HL-60/S4 treated with phorbol 12-myristate 13-acetate at 8.2 ng/mL for 4 days and 3 days (cell line): ENCODE data around the gene NSL1.
"Not testable (repeated sequence)": the region's sequence is repeated elsewhere in the genome, so short reads cannot be mapped to it uniquely, and the experiment has no call there.

Experiments
- in situ Hi-C: fragments of 300-500 bp; cut with MboI; formaldehyde crosslinking; loops from 2 replicates; pipeline ENCODE4 v1.15.0; 2022; ENCODE audit warnings: low sequenced_read_pairs

The NSL1 gene

GRCh38 chr1:212791676-212792395 is at the start of gene NSL1, which contains the start of gene TATDN3:
TSS of gene NSL1 (minus strand) at chr1:212791777. CDS start at chr1:212791763, 14 bp downstream.
TSS of gene TATDN3 (plus strand) at chr1:212791894. CDS start at chr1:212791922, 28 bp downstream.
- in situ Hi-C loops: no loop called here

GRCh38 chr1:212838145-212838544 is 46.6 kb upstream of the NSL1 start:
- in situ Hi-C loops: no loop called here

- in situ Hi-C loops: not testable (repeated sequence)
Observed at GRCh38 chr1:212833211-212834207, 41.9 kb upstream of the NSL1 start.

DNA sequence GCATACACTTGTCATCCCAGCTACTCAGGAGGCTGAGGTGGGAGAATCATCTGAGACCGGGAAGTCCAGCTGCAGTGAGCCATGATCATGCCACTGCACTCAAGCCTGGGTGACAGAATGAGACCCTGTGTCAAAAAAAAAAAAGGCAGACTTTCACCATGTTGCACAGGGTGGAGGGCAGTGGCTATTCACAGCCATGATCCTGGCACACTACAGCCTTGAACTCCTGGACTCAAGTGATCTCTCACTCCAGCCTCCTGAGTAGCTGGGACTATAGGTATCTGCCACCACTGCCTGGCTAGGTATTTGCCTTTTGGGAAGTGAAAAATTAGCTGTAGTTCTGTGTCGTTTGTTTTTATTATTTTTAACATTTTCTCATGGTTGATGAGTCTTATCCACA is 36.8 kb upstream of the NSL1 start:
- in situ Hi-C loops: no loop called here

- in situ Hi-C loops: no loop called here
Observed at GRCh38 chr1:212827831-212828278, 36.3 kb upstream of the NSL1 start.

GRCh38 chr1:212827171-212827776 is 35.7 kb upstream of the NSL1 start:
- in situ Hi-C loops: no loop called here

DNA sequence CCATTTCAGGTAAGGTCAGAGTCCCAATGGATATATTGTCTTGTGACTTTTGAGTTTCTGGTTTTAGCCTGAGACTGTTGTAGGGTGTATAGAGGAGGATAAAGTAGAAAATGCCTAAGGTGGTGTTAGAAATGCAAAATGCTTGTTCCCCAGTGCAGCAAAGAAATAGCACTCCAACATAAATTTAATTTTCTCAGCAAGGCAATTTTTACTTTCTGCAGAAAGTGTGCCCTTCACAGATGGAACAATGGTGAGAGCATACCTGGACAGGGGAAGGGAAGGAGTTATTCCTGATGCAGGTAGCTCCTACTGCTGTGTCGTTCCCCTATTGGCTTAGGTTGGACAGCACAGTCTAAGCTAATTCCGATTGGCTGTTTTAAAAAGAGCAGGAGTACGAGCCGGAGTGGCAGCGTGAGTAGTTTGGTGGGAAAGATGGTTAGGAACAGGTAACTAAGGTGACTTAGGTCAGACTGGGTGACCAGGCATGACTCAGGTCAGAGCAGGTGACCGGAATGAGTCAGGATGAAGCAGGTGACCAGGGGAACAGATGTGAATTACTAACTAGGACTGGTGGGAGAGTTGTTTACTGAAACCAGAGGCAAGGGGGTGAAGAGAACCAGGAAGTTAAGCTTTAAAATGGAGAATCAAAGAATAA is 34.3 kb upstream of the NSL1 start:
- in situ Hi-C loops: no loop called here

DNA sequence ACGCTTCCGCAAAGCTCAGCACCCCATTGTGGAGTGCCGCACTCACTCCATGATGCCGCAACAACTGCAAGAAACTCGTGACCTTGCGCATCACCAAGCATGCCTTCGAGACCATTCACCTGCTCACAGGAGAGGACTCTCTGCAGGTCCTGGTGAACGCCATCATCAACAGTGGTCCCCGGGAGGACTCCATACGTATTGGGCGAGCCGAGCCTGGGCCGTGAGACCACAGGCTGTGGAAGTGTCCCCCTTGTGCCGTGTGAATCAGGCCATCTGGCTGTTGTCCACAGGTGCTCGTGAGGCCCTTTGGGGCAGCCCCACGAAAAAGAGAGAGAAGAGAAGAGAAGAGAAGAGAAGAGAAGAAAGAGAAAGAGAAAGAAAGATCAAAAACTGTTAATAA is 32.6 kb upstream of the NSL1 start:
- in situ Hi-C loops: loop anchor here (25.0 kb wide), 1 partner anchor 163 kb away; no protein-coding TSS in a partner anchor

DNA sequence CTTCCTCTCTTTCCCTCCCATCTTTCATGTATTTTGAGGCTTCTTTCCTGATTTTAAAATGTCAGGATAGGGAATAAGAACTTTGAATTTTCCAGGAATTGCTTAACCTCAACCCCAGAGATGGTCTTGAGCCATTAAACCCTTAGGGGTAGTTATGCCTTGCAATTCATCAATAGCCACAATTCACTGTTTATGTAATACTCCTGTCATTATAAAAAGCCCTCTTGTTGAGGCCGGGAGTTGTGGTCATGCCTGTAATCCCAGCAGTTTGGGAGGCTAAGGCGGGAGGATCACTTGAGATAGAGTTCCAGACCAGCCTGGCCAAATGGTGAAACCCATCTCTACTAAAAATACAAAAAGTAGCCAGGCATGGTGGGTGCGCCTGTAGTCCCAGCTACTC is 31.4 kb upstream of the NSL1 start:
- in situ Hi-C loops: loop anchor here (25.0 kb wide), 1 partner anchor 164 kb away; no protein-coding TSS in a partner anchor

DNA sequence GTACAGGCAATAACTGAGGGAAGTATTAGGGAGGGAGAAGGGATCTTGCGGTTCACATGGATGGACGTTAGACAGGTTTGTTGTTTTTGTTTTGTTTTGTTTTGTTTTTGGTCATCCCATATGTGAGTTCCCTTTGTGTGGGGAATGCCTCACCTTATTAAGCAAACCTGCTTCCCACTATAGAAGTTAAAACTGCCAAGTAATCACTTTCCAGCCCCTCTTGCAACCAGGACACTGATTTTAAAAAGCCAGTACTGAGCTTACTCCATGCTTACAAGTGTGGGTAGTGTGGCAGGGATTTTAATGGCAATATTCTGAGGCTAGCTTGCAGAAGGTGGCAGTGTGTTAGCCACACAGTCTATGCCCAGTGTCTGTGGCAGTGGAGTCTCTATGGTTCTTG is 29.4 kb upstream of the NSL1 start:
- in situ Hi-C loops: loop anchor here (25.0 kb wide), 1 partner anchor 166 kb away; no protein-coding TSS in a partner anchor

GRCh38 chr1:212819726-212820125 is 28.1 kb upstream of the NSL1 start:
- in situ Hi-C loops: loop anchor here (25.0 kb wide), 1 partner anchor 168 kb away; no protein-coding TSS in a partner anchor

DNA sequence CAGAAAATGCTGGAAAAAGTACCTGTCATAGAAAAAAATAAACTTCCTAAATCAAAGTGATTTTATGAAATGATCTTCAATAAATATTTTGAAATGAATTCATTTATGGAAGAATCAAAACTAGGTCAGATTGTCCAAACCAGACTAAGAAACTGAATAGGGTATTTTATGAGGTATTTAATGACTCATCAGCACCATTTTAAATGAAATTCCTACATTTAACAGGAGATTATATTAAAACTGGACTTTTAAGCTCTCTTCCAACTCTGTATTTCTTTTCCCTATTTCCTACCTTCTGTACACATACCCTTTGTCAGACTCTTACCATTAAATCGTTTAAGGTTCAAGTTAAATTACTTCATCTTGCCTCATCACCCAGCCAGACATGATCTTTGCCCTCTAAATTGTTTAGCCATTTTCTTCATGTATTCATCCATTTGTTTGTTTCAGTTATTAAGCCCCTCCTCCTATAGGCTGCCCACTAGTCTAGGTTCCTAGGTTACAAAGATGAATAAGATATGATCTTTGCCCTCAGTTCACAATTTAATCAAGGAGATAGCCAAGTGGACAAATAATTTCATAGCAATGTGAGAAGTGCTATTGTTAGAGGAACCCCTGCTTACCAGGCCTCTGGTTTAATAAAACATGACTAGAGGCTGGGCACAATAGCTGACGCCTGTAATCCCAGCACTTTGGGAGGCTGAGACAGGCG is 25.1 kb upstream of the NSL1 start:
- in situ Hi-C loops: loop anchor here (25.0 kb wide), 1 partner anchor 171 kb away; no protein-coding TSS in a partner anchor

- in situ Hi-C loops: loop anchor here (25.0 kb wide), 1 partner anchor 173 kb away; no protein-coding TSS in a partner anchor
Observed at GRCh38 chr1:212814537-212815334, 23.2 kb upstream of the NSL1 start.

DNA sequence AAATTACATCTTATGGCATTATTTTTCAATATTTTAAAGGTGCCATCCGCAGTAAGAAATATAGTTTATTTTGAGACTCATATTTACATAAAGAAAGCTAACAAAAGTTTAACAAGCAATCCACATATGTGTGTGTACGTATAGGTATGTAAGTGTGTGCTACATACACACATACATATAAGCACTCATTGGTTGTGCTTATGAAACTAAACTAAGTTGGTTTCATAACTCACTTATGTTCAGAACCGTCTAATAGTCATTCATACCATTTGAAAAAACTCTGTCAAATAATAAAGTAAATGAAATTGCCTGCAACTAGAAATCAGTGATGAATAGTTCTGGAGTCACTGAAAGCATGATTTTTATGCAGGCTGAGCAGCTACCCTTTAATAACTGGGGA is 14.2 kb upstream of the NSL1 start:
- in situ Hi-C loops: loop anchor here (25.0 kb wide), 1 partner anchor 182 kb away; no protein-coding TSS in a partner anchor

GRCh38 chr1:212797681-212798080 is 6.1 kb upstream of the NSL1 start:
- in situ Hi-C loops: no loop called here

DNA sequence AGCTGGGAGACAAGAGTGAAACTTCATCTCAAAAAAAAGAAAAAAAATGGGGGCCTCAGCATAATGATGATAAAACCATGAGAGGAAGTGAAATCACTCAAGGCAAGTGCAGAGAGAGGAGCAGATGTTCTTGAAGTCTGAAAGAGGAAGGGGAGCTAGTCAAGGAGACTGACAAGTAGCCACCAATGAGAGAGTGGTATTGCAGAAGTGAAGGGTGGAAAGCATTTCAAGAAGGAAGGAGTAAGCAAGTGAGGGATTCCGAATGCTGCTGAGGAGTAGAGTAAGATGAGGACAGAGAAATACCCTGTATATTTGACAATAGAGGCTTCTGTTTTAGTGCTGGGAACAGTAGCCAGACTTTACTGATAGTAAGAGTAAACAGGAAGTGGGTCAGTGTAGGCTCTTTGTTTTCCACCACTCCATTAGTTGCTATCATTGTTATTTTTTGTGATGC is 3.0 kb upstream of the NSL1 start:
- in situ Hi-C loops: no loop called here

DNA sequence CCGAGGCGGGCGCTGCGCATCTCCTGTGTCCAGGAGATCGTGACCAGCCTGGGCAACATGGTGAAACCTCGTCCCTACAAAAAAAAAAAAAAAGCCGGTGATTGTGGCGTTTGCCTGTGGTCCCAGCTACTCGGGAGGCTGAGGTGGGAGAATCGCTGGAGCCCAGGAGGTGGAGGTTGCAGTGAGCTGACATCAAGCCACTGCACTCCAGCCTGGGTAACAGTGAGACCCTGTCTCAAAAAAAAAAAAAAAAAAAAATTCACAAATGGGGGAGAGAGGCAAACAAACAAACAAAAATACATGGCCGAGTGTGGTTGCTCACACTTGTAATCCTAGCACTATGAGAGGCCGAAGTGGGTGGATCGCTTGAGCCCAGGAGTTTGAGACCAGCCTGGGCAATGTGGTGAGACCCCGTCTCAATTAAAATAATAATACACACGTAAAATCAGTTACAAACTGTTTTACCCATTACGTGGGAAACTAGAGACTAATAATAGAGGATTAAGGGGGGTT is 875 bp upstream of the NSL1 start:
- in situ Hi-C loops: no loop called here

- in situ Hi-C loops: no loop called here
Observed at GRCh38 chr1:212791261-212791675, 309 bp downstream of the NSL1 start.
